ENCODE results near the gene RNF5.

The RNF5 gene

GRCh38 chr6:32223258-32224235, 45.3 kb downstream of the RNF5 start, which contains the start of gene NOTCH4:
Gene NOTCH4, minus strand, starts transcription at chr6:32224067. Its CDS starts 139 bp downstream, at chr6:32223928.
- no peaks in the 10 kb centered on the region for H3K9me3 ChIP-seq (ENCODE audit: control insufficient read depth, insufficient read depth, low read length)
- H3K79me2 ChIP-seq (ENCODE audit: control insufficient read depth, low read length) = no peaks in the 10 kb centered on the region
- peaks cover 49% of the 10 kb centered on the region for H3K4me1 ChIP-seq (ENCODE audit: control insufficient read depth, low read length)
- no peaks in the 10 kb centered on the region for H3K36me3 ChIP-seq (ENCODE audit: control insufficient read depth, low read length)
- H3K27me3 ChIP-seq (ENCODE audit: control insufficient read depth, low read length) = no peaks in the 10 kb centered on the region
- no peaks in the 10 kb centered on the region for H3F3A ChIP-seq (ENCODE audit: control insufficient read depth, insufficient read depth)
- no peak within 1 kb of the TSS for H3K27ac ChIP-seq (ENCODE audit: low read depth, low read length)
- peak within 1 kb of the TSS; percentile 31; the same call in 1 of the 2 replicates for H3K4me2 ChIP-seq (ENCODE audit: low read length)
- no peaks in the 10 kb centered on the region for H4K20me1 ChIP-seq (ENCODE audit: control insufficient read depth, insufficient read depth, low read depth, low read length)
- H3K4me3 ChIP-seq (ENCODE audit: low read length) = peak within 1 kb of the TSS; percentile 22
- no peaks in the 10 kb centered on the region for H3K9me2 ChIP-seq (replicated peaks; ENCODE audit: control insufficient read depth, low read length)
- TF ChIP-seq, protein P1, sequence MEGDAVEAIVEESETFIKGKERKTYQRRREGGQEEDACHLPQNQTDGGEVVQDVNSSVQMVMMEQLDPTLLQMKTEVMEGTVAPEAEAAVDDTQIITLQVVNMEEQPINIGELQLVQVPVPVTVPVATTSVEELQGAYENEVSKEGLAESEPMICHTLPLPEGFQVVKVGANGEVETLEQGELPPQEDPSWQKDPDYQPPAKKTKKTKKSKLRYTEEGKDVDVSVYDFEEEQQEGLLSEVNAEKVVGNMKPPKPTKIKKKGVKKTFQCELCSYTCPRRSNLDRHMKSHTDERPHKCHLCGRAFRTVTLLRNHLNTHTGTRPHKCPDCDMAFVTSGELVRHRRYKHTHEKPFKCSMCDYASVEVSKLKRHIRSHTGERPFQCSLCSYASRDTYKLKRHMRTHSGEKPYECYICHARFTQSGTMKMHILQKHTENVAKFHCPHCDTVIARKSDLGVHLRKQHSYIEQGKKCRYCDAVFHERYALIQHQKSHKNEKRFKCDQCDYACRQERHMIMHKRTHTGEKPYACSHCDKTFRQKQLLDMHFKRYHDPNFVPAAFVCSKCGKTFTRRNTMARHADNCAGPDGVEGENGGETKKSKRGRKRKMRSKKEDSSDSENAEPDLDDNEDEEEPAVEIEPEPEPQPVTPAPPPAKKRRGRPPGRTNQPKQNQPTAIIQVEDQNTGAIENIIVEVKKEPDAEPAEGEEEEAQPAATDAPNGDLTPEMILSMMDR (IDR thresholded peaks at IDR 0.05; ENCODE audit: low read depth, low read length, poor library complexity, severe bottlenecking) = no peak
- no peak for TF ChIP-seq EZH2phosphoT487 (IDR thresholded peaks at IDR 0.05; ENCODE audit: borderline replicate concordance, low read length)

- H4K20me1 ChIP-seq (ENCODE audit: control insufficient read depth, insufficient read depth, low read depth, low read length) = no peaks in the 10 kb centered on the region
- TF ChIP-seq, protein P1 (IDR thresholded peaks at IDR 0.05; ENCODE audit: low read depth, low read length, poor library complexity, severe bottlenecking) = no peak
- TF ChIP-seq EZH2phosphoT487 (IDR thresholded peaks at IDR 0.05; ENCODE audit: borderline replicate concordance, low read length) = no peak
- no peak overlapping the region for H3K4me2 ChIP-seq (ENCODE audit: low read length)
- H3K27me3 ChIP-seq (ENCODE audit: control insufficient read depth, low read length) = no peaks in the 10 kb centered on the region
- no peaks in the 10 kb centered on the region for H3F3A ChIP-seq (ENCODE audit: control insufficient read depth, insufficient read depth)
- no peaks in the 10 kb centered on the region for H3K79me2 ChIP-seq (ENCODE audit: control insufficient read depth, low read length)
- no peaks in the 10 kb centered on the region for H3K36me3 ChIP-seq (ENCODE audit: control insufficient read depth, low read length)
- no peaks in the 10 kb centered on the region for H3K9me2 ChIP-seq (replicated peaks; ENCODE audit: control insufficient read depth, low read length)
- H3K4me1 ChIP-seq (ENCODE audit: control insufficient read depth, low read length) = peaks cover 49% of the 10 kb centered on the region
- H3K27ac ChIP-seq (ENCODE audit: low read depth, low read length) = no peak overlapping the region
- H3K4me3 ChIP-seq (ENCODE audit: low read length) = no peak overlapping the region
- H3K9me3 ChIP-seq (ENCODE audit: control insufficient read depth, insufficient read depth, low read length) = no peaks in the 10 kb centered on the region
Measured at GRCh38 chr6:32224696-32225095, 46.5 kb downstream of the RNF5 start.

DNA sequence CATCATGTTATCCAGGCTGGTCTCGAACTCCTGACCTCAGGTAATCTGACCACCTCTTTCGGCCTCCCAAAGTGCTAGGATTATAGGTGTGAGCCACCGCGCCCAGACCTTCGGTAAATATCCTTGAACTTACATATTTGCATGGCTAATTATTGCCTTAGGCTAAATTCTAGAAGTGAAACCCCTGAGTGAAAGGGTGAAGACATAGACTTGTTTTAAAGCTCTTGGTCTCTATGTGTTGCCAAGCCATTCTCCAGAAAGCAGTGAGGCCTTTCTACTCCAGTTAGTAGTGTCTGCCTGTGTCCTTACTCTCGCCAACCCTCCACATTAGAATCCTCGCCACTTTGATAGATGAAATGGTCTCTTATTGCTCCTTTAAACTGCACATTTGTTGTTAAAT, 48.2 kb downstream of the RNF5 start:
- Histone ChIP-seq H4K20me1 (ENCODE audit: control insufficient read depth, insufficient read depth, low read depth, low read length) (no peaks in the 10 kb centered on the region), H3K9me2 (replicated peaks; ENCODE audit: control insufficient read depth, low read length) (no peaks in the 10 kb centered on the region), H3K4me3 (ENCODE audit: low read length) (no peak overlapping the region), H3K4me1 (ENCODE audit: control insufficient read depth, low read length) (peaks cover 48% of the 10 kb centered on the region), H3K27ac (ENCODE audit: low read depth, low read length) (no peak overlapping the region), H3K36me3 (ENCODE audit: control insufficient read depth, low read length) (no peaks in the 10 kb centered on the region), H3K9me3 (ENCODE audit: control insufficient read depth, insufficient read depth, low read length) (no peaks in the 10 kb centered on the region), H3F3A (ENCODE audit: control insufficient read depth, insufficient read depth) (no peaks in the 10 kb centered on the region), H3K4me2 (ENCODE audit: low read length) (no peak overlapping the region), H3K79me2 (ENCODE audit: control insufficient read depth, low read length) (no peaks in the 10 kb centered on the region), H3K27me3 (ENCODE audit: control insufficient read depth, low read length) (no peaks in the 10 kb centered on the region)
- no peak for TF ChIP-seq EZH2phosphoT487 (IDR thresholded peaks at IDR 0.05; ENCODE audit: borderline replicate concordance, low read length)
- TF ChIP-seq, protein P1 (IDR thresholded peaks at IDR 0.05; ENCODE audit: low read depth, low read length, poor library complexity, severe bottlenecking) = no peak
